Dendritic cell treated with granulocyte-macrophage colony-stimulating factor and Interleukin-4, amounts not matched to agents 40 ng/mL and 50 ng/mL, for 4 days (primary cell): ENCODE measurements around the gene ATP2B2.
"Not testable (repeated sequence)": the region's sequence is repeated elsewhere in the genome, so short reads cannot be mapped to it uniquely, and the experiment has no call there.

ENCODE experiments used
- H3K27ac Mint-ChIP-seq: one replicate; pipeline ENCODE4 v1.8.0; 2022; ENCODE audit warnings: mild to moderate bottlenecking, mixed read lengths
- H3K27me3 Mint-ChIP-seq: one replicate; pipeline ENCODE4 v1.8.0; 2022; ENCODE audit warnings: mild to moderate bottlenecking, mixed read lengths
- H3K36me3 Mint-ChIP-seq: one replicate; pipeline ENCODE4 v1.8.0; 2022; ENCODE audit warnings: low read depth, mixed read lengths
- H3K4me1 Mint-ChIP-seq: one replicate; pipeline ENCODE4 v1.8.0; 2022; ENCODE audit warnings: low read depth, mixed read lengths
- H3K4me3 Mint-ChIP-seq: one replicate; pipeline ENCODE4 v1.8.0; 2022; ENCODE audit warnings: mild to moderate bottlenecking, moderate library complexity, mixed read lengths
- H3K9me3 Mint-ChIP-seq: one replicate; pipeline ENCODE4 v1.8.0; 2022; ENCODE audit warnings: mixed read lengths
- intact Hi-C: fragments of 100-400 bp; cut with micrococcal nuclease; formaldehyde crosslinking; loops from one replicate; pipeline ENCODE4 v1.15.0; 2022

Gene ATP2B2

DNA sequence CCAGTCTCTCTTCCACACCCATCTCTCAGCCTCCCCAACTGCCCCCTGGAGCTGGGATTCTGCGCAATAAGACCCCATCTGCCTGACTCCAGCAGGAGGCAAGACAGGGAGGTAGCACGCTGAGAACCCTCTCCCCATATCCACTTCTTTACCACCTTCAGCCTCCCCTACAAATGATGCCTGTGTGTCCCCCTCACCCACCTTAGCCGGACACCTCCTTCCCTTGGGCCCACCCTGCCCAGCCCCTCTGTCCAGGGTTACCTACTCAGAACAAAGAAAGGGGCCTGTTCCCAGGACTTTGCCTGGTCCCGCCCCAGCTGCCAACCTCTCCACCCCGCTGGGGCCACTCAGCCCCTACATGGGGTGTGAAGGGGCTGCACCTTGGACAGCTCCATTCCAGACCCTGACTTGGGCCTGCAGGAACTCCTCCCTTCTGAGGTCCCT, 40.8 kb upstream of the ATP2B2 start:
- intact Hi-C loops: no loop called here
- Mint-ChIP-seq H3K27me3 (peaks cover 8% of the 10 kb centered on the region), H3K4me3 (no peak overlapping the region), H3K36me3 (no peaks in the 10 kb centered on the region), H3K9me3 (peaks cover 21% of the 10 kb centered on the region), H3K27ac (no peak overlapping the region), H3K4me1 (peaks cover 27% of the 10 kb centered on the region)

DNA sequence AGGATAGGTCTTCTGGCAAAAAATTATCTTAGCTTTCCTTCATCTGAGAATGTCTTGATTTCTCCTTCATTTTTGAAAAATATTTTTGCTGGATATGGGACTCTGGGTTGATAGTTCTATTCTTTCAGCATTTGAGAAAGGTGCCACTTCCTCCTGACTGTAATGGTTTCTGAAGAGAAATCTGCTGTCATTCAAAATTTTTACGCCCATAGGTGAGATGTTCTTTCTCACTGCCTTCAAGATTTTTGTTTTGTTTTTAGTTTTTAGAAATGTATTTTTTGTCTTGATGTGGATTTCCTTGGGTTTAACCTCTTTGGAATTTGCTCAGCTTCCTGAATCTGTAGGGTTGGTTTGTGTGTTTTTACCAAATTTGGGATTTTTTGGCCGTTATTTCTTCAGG, 37.1 kb upstream of the ATP2B2 start:
- Mint-ChIP-seq H3K4me3 (no peak overlapping the region), H3K9me3 (peaks cover 27% of the 10 kb centered on the region), H3K36me3 (no peaks in the 10 kb centered on the region), H3K27ac (no peak overlapping the region), H3K4me1 (no peaks in the 10 kb centered on the region), H3K27me3 (peaks cover 14% of the 10 kb centered on the region)
- intact Hi-C loops: no loop called here

DNA sequence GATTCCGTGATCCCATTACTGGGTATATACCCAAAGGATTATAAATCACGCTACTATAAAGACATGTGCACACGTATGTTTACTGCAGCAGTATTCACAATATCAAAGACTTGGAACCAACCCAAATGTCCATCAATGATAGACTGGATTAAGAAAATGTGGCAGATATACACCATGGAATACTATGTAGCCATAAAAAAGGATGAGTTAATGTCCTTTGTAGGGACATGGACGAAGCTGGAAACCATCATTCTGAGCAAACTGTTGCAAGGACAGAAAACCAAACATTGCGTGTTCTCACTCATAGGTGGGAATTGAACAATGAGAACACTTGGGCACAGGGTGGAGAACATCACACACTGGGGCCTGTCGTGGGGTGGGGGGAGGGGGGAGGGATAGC, 35.0 kb upstream of the ATP2B2 start:
- H3K4me1 Mint-ChIP-seq, intact Hi-C loops, H3K27ac Mint-ChIP-seq, H3K36me3 Mint-ChIP-seq, H3K4me3 Mint-ChIP-seq: not testable (repeated sequence)
- peaks cover 27% of the 10 kb centered on the region for H3K9me3 Mint-ChIP-seq
- H3K27me3 Mint-ChIP-seq: peaks cover 12% of the 10 kb centered on the region

DNA sequence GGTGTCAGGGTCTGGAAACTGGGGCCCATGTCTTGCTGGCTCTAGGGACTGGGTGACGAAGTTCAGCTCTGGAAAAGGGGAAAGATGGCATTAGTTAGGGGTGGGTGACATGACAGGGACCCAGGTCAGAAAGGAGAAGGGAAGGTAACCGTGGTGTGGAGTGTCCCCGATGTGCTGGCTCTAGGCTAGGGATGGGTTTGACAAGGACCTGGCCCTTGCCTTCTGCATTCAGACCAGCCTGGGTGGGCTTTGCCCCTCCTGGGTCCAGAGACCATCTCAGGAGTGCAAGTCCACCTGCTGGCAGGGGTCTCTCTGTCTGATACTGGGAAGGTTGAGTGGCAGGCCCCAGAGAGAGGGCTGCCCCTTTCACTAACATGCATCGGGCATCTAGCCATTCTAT, 28.7 kb upstream of the ATP2B2 start:
- Mint-ChIP-seq H3K36me3 (no peaks in the 10 kb centered on the region), H3K27me3 (peaks cover 7% of the 10 kb centered on the region), H3K27ac (no peak overlapping the region), H3K4me3 (no peak overlapping the region), H3K4me1 (no peaks in the 10 kb centered on the region), H3K9me3 (no peaks in the 10 kb centered on the region)
- intact Hi-C loops: no loop called here

DNA sequence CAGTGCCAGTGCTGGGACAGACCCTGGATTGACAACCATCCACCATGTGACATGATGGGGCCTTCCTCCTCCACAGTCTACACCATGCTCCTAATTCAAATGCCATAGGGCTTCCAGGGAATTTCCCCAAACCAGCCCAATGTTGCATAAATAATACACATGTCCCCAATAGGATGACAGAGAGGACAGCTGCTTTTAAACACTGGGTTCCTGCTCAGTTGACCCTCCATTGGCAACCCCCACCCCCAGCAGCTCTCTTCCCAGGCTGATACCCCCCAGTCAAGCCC, 28.3 kb upstream of the ATP2B2 start:
- intact Hi-C loops: no loop called here
- H3K4me3 Mint-ChIP-seq: no peak overlapping the region
- H3K9me3 Mint-ChIP-seq: no peaks in the 10 kb centered on the region
- no peaks in the 10 kb centered on the region for H3K4me1 Mint-ChIP-seq
- H3K36me3 Mint-ChIP-seq: no peaks in the 10 kb centered on the region
- no peak overlapping the region for H3K27ac Mint-ChIP-seq
- H3K27me3 Mint-ChIP-seq: peaks cover 4% of the 10 kb centered on the region

DNA sequence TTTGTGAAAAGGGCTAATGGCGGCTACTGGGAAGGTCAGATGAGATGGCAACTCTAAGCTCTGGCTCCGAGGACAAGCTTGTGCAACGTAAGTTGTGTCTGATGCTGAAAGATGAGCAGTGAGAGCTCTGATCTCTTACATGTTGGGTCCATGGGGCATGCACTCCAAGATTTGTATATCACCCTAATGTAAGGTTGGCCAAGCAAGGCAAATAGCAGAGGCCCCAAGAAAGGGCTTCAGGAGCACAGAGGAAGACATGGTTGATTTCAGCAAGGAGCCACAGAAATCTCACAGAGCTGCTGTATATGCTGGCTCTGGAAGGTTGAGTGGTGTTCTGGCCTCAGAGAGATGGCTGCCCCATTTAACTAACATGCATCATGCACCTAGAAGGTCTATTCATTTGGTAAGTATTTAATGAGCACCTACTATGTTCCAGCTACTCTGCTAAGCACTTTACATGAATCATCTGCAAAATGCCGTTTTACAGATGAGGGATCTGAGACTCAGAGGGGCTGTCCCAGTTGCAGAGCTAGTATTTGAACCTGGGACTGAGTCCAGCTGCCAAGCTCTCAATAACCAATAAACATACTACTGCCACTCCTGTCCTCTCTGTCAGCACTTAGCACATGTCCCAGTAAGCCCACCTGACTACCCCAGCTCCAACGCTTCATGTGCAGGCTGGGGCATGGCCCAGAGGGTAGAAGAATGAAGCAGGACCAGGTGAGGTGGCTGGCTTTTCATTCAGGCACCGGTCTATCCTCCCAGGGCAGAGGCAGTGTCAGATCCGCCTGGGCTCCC, 27.8 kb upstream of the ATP2B2 start:
- no peaks in the 10 kb centered on the region for H3K4me1 Mint-ChIP-seq
- H3K36me3 Mint-ChIP-seq: no peaks in the 10 kb centered on the region
- peaks cover 4% of the 10 kb centered on the region for H3K27me3 Mint-ChIP-seq
- H3K4me3 Mint-ChIP-seq: no peak overlapping the region
- H3K27ac Mint-ChIP-seq: no peak overlapping the region
- H3K9me3 Mint-ChIP-seq: no peaks in the 10 kb centered on the region
- intact Hi-C loops: no loop called here

DNA sequence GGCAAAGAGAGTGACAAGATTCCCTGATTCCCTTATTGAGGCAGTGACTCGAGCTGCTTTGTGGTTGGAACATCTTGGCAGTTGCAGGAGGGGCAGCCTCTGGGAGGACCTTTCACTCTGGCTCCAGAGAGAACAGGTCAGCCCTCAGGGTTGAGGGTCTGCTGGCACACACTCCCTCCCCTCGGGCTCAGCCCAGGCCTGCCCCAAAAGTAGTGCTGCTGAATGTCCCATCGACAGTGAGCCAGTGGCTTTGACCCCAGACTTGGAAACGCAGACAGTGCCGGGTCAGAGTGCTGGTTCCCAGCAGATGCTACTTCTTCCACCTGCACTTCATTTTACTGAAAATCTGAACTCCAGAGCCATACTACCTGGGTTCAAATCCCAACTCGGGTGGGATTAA, 25.6 kb upstream of the ATP2B2 start:
- no peak overlapping the region for H3K4me3 Mint-ChIP-seq
- H3K9me3 Mint-ChIP-seq: no peaks in the 10 kb centered on the region
- H3K27me3 Mint-ChIP-seq: peaks cover 6% of the 10 kb centered on the region
- H3K36me3 Mint-ChIP-seq: no peaks in the 10 kb centered on the region
- no peak overlapping the region for H3K27ac Mint-ChIP-seq
- intact Hi-C loops: no loop called here
- H3K4me1 Mint-ChIP-seq: no peaks in the 10 kb centered on the region

DNA sequence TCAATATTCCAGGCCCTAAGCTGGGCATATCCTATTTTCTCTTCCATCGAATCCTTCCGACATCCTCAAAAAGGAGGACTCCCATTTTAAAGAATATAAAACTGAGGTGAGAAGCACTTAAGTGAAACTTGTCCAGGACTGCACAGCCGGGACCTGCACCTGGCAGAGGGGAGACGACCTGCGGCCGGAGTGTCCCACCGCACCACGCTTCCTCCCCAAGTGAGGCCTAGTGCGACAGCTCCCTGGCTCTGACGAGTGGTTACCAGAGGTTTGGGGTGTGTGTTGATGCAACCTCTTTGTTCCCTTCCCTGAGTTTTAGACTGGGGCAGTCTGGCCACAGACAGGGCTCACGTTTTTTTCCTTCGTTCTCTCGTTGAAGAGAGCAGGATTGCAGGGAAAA, 24.9 kb upstream of the ATP2B2 start:
- H3K9me3 Mint-ChIP-seq: no peaks in the 10 kb centered on the region
- H3K4me3 Mint-ChIP-seq: no peak overlapping the region
- H3K27ac Mint-ChIP-seq: no peak overlapping the region
- intact Hi-C loops: no loop called here
- no peaks in the 10 kb centered on the region for H3K36me3 Mint-ChIP-seq
- no peaks in the 10 kb centered on the region for H3K4me1 Mint-ChIP-seq
- peaks cover 4% of the 10 kb centered on the region for H3K27me3 Mint-ChIP-seq

DNA sequence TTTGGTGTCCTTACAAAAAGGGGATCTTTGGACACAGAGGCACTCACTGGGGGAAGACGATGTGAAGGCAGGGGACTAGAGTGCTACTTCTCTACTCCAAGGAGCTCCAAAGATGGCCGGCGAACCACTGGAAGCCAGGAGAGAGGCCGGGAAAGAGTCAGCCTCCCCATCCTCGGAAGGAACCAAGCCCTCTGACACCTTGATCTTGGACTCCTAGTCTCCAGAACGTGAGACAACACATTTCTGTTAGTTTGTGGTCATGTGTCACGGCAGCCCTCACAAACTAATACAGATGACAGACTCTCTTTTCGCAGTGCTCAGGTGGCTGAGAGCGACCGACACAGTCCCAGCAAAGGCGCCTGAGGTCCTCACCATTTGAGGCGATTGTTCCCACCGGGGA, 24.4 kb upstream of the ATP2B2 start:
- Mint-ChIP-seq H3K27me3 (peaks cover 4% of the 10 kb centered on the region), H3K9me3 (no peaks in the 10 kb centered on the region), H3K27ac (no peak overlapping the region), H3K36me3 (no peaks in the 10 kb centered on the region), H3K4me3 (no peak overlapping the region), H3K4me1 (no peaks in the 10 kb centered on the region)
- intact Hi-C loops: no loop called here

DNA sequence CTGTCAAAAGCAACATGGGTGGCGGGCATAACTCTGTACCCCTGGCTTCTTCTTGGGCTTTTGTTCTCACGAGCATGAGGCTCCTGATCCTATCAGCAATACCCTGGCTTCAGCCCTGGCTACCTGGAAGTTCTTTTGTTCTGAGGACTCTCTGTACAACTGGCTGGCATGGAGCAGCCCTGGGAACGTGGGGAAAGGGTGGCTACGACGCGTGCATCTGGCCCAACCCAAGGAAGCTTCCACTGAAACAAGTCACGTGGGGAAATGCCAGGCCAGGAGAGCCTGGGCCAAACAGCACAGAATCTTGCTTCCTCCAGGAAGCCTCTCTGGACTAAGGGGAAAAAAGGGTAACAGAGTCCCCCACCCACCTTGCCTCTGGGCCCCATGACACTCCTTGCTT, 22.7 kb upstream of the ATP2B2 start:
- no peaks in the 10 kb centered on the region for H3K36me3 Mint-ChIP-seq
- no peak overlapping the region for H3K27ac Mint-ChIP-seq
- H3K4me1 Mint-ChIP-seq: no peaks in the 10 kb centered on the region
- no peak overlapping the region for H3K4me3 Mint-ChIP-seq
- peaks cover 21% of the 10 kb centered on the region for H3K27me3 Mint-ChIP-seq
- intact Hi-C loops: no loop called here
- no peaks in the 10 kb centered on the region for H3K9me3 Mint-ChIP-seq

DNA sequence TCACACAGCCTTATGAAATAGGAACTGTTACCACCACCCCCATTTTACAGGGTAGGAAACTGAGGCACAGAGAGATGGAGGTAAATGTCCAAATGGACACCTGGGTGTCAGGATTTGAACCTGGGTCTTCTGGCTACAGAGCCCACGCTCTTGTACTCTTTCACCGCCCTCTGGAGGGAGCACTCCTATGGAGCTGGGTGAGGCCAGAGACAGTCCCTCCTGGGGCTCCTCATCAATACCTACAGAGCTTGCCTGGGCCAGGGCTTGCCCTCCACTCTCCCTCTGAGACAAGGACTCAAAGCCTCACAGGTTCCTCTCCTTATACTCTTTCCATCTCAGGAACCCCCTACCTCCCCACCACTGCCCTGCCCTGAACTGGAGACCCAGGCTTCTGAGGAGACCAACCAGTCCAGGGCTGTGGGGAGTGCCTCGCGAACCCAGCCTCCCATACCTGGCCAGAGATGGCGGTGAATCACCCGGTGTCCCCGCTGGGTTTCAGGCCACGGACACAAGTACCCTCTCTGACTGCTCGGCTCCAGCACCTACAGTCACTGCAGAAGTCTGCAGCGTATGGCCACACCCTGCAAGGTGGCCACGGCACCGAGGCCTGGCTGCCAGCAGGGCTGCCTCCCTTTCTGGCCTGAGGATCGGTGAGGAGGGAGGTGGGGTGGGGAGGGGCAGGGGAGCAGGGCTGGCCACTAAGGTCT, 22.1 kb upstream of the ATP2B2 start:
- Mint-ChIP-seq H3K36me3 (no peaks in the 10 kb centered on the region), H3K9me3 (no peaks in the 10 kb centered on the region), H3K27me3 (peaks cover 24% of the 10 kb centered on the region), H3K4me1 (no peaks in the 10 kb centered on the region), H3K27ac (no peak overlapping the region), H3K4me3 (no peak overlapping the region)
- intact Hi-C loops: no loop called here

DNA sequence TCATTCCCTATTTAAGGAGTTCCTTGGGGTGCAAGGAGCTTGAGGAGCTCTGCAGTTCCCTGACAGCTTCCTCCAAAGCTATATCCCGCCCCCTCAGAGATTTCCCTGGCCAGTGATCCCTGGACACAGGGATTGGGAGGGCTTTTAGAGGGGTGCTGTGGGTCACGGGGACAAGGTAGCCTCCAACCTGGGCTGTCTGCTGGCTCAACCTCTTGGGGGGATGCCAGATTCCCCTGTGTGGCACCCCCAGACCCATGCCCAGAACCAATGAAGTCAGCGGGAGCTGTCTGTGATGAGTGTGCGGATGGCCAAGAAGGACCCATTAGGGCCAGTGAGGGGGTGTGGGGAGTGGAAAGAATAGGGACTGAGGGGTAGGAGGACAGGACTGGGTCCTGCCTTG, 21.0 kb upstream of the ATP2B2 start:
- Mint-ChIP-seq H3K9me3 (no peaks in the 10 kb centered on the region), H3K4me1 (no peaks in the 10 kb centered on the region), H3K4me3 (no peak overlapping the region), H3K27me3 (peaks cover 26% of the 10 kb centered on the region), H3K27ac (no peak overlapping the region), H3K36me3 (no peaks in the 10 kb centered on the region)
- intact Hi-C loops: no loop called here

DNA sequence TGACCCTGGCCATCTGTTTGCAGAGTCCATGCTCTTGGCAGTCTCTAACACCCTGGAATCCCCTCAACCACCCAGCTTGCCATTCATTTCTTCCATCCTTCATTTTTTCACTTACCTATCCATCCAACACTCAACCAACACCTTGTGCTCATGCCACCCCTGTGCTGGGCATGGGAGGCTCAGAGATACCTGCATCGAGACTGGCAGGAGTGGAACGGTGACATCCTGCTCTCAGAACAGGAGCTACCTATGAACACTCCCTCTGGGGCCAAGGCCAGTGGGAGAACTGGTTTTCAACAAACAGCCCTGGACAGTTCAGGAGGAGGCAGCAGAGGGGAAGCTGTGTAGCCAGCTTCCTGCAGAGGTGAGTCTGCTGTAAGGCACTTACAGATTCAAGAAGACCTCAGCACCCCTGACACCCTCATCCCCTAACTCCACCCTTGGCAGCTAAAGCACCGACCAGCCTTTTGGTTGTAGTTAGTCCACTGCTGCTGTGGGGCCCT, 19.5 kb upstream of the ATP2B2 start:
- Mint-ChIP-seq H3K27me3 (peaks cover 26% of the 10 kb centered on the region), H3K36me3 (no peaks in the 10 kb centered on the region), H3K27ac (no peak overlapping the region), H3K9me3 (no peaks in the 10 kb centered on the region), H3K4me1 (no peaks in the 10 kb centered on the region), H3K4me3 (no peak overlapping the region)
- intact Hi-C loops: no loop called here

DNA sequence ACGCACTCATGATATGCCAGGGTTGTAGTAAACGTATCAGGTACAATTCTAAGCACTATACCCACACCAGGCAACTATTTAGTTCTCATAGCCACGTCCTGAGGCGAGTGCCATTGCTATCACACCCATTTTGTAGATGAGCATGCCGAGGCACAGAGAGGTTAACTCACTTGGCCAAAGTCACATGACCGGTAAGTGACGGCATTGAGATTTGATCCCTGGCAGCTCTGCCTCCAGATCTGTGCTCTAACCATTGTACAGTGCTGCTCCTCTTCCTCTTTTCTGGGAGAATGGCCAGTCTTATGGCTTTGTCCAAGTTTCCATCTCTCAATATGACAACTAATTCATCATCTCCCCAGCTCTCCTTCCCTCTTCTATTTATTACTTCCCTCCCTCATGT, 18.9 kb upstream of the ATP2B2 start:
- Mint-ChIP-seq H3K27me3 (peaks cover 24% of the 10 kb centered on the region), H3K4me1 (no peaks in the 10 kb centered on the region), H3K27ac (no peak overlapping the region), H3K36me3 (no peaks in the 10 kb centered on the region), H3K4me3 (no peak overlapping the region), H3K9me3 (no peaks in the 10 kb centered on the region)
- intact Hi-C loops: no loop called here

DNA sequence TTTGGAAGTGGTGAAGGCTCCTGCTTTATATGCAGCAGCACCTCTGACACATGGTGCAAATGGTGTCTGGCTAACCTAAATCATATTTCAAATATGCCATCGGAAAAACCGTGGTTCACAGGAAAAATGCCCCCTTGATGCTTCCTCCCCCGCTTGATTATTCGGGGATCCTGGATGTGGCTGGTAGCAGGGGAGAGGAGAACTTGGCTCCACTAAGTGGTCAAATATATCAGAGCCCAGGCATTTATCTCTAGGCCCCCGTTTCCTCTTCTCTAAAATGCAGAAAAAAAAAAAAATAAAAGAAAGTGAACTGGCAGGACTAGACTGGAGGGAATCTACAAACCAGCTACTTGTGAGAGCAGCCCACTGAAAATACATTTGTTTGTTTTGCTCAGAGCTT, 18.2 kb upstream of the ATP2B2 start:
- Mint-ChIP-seq H3K4me1 (no peaks in the 10 kb centered on the region), H3K36me3 (no peaks in the 10 kb centered on the region), H3K27ac (no peak overlapping the region), H3K9me3 (no peaks in the 10 kb centered on the region), H3K4me3 (no peak overlapping the region), H3K27me3 (peaks cover 24% of the 10 kb centered on the region)
- intact Hi-C loops: no loop called here
